Vagina (tissue), 2 donors: Measurements from ENCODE around the gene FLOT1. TPM values are rescaled to one million over a fixed set of nuclear protein-coding genes. Genes with fewer than 3 reads are reported as not detected.

Experiments
- DNase-seq, 2 donors: peaks; one replicate each; pipeline ENCODE4 v3.0.0-alpha.2; 2017; ENCODE audit errors: extremely low spot score in 2 of 2
- H3K27ac ChIP-seq: fragments of 200-600 bp; sonication (generic); one replicate; pipeline ENCODE4 v1.5.1; 2019
- H3K27me3 ChIP-seq: fragments of 200-600 bp; sonication (generic); one replicate; pipeline ENCODE4 v1.5.1; 2019
- H3K36me3 ChIP-seq, 2 donors: fragments of 200-600 bp; sonication (generic); one replicate each; pipeline ENCODE4 v1.5.1; 2017 to 2019
- H3K4me1 ChIP-seq: fragments of 200-600 bp; sonication (generic); one replicate; pipeline ENCODE4 v1.5.1; 2019
- H3K4me3 ChIP-seq, 2 donors: fragments of 200-600 bp; sonication (generic); 1 replicate in 1 of 2; 2 replicates in 1 of 2; pipeline ENCODE4 v1.5.1; 2016 to 2019
- H3K9me3 ChIP-seq: fragments of 200-600 bp; sonication (generic); one replicate; pipeline ENCODE4 v1.5.1; 2019
- CTCF ChIP-seq, 3 experiments: fragments of 450-650 bp in 2 of 3; fragments of 200-600 bp in 1 of 3; sonication (generic) in 1 of 3; IDR thresholded peaks; one replicate each; pipeline ENCODE4 v1.5.1; 2017 to 2019; ENCODE audit warnings: antibody characterized with exemption in 3 of 3, mild to moderate bottlenecking in 2 of 3, moderate library complexity in 2 of 3
- POLR2A ChIP-seq, 2 donors: fragments of 450-650 bp; IDR thresholded peaks; one replicate each; pipeline ENCODE4 v1.6.1; 2017; ENCODE audit warnings: antibody characterized with exemption in 2 of 2, mild to moderate bottlenecking in 2 of 2, moderate library complexity in 2 of 2
- POLR2AphosphoS5 ChIP-seq, 2 donors: sonication (generic); formaldehyde crosslinking; IDR thresholded peaks; one replicate each; pipeline ENCODE4 v1.9.0; 2017; ENCODE audit warnings: antibody characterized with exemption in 2 of 2, mild to moderate bottlenecking in 2 of 2, low read depth in 1 of 2; ENCODE audit not compliant: insufficient read depth in 1 of 2
- intact Hi-C: fragments of 100-400 bp; cut with DNase I; formaldehyde crosslinking; loops from one replicate; pipeline ENCODE4 v1.15.1; 2023
- total RNA-seq: library from RNA; depleted of rRNA; stranded (reverse); fragments of >200 nt; gene quantifications from one replicate; pipeline ENCODE4 v1.2.3, GENCODE V29; 2016

Gene FLOT1
- total RNA-seq, 1 donor from 2014 or later, result 165 TPM

GRCh38 chr6:30721198-30722024, 21.1 kb downstream of the FLOT1 start:
- no peaks in the 10 kb centered on the region for H3K9me3 ChIP-seq
- peak overlapping the region; percentile 94 for H3K27ac ChIP-seq
- DNase-seq, result no peak
- H3K36me3 ChIP-seq, result peaks cover 0 to 31% of the 10 kb centered on the region in 2 donors
- H3K4me1 ChIP-seq, result peaks cover 74% of the 10 kb centered on the region
- peak in 1 of 3 experiments; percentile 10 for TF ChIP-seq CTCF (IDR thresholded peaks at IDR 0.05)
- TF ChIP-seq POLR2A (IDR thresholded peaks at IDR 0.05), result peak in 1 of 2 donors; percentile 58
- peak; percentile 57 to 76 for TF ChIP-seq POLR2AphosphoS5 (IDR thresholded peaks at IDR 0.05; ENCODE audit: insufficient read depth in 1 of 2, low read depth in 1 of 2)
- intact Hi-C loops, result loop anchor here (1.0 to 5.0 kb wide), 3 partner anchors 35 to 234 kb away; partner anchors contain the start of genes HLA-E and PPP1R18
- H3K27me3 ChIP-seq, result no peaks in the 10 kb centered on the region
- peak overlapping the region; percentile 84 to 92 for H3K4me3 ChIP-seq

GRCh38 chr6:30720738-30721197, 21.7 kb downstream of the FLOT1 start:
- Histone ChIP-seq H3K4me3 (peak overlapping the region; percentile 84 to 92), H3K36me3 (peaks cover 0 to 25% of the 10 kb centered on the region in 2 donors), H3K27me3 (no peaks in the 10 kb centered on the region), H3K27ac (peak overlapping the region; percentile 94), H3K9me3 (no peaks in the 10 kb centered on the region), H3K4me1 (peaks cover 72% of the 10 kb centered on the region)
- DNase-seq, result no peak
- TF ChIP-seq POLR2AphosphoS5 (IDR thresholded peaks at IDR 0.05; ENCODE audit: insufficient read depth in 1 of 2, low read depth in 1 of 2), result no peak
- no peak for TF ChIP-seq POLR2A (IDR thresholded peaks at IDR 0.05)
- no peak for TF ChIP-seq CTCF (IDR thresholded peaks at IDR 0.05)
- intact Hi-C loops, result loop anchor here (2.0 to 5.0 kb wide), 2 partner anchors 34 to 233 kb away; partner anchors contain the start of genes HLA-E and PPP1R18

- Histone ChIP-seq H3K4me3 (peak within 1 kb of the TSS; percentile 84 to 92), H3K4me1 (peaks cover 65% of the 10 kb centered on the region), H3K27ac (peak within 1 kb of the TSS; percentile 94), H3K36me3 (peaks cover 0 to 22% of the 10 kb centered on the region in 2 donors), H3K27me3 (no peaks in the 10 kb centered on the region), H3K9me3 (no peaks in the 10 kb centered on the region)
- intact Hi-C loops, result loop anchor here (2.0 to 5.0 kb wide), 2 partner anchors 33 to 233 kb away; partner anchors contain the start of genes HLA-E and PPP1R18
- TF ChIP-seq CTCF (IDR thresholded peaks at IDR 0.05) (no peak), POLR2A (IDR thresholded peaks at IDR 0.05) (peak in 1 of 2 donors; percentile 91), POLR2AphosphoS5 (IDR thresholded peaks at IDR 0.05; ENCODE audit: insufficient read depth in 1 of 2, low read depth in 1 of 2) (peak; percentile 92 to 96)
- peak in 1 of 2 donors; percentile 99 for DNase-seq
These were observed 22.4 kb downstream of the FLOT1 start, which contains the start of gene TUBB for GRCh38 chr6:30719791-30720737. Gene TUBB, plus strand, starts transcription at chr6:30720352. Its CDS starts 155 bp downstream, at chr6:30720507.

- Histone ChIP-seq H3K27ac (peak overlapping the region; percentile 94), H3K27me3 (no peaks in the 10 kb centered on the region), H3K36me3 (peaks cover 0 to 17% of the 10 kb centered on the region in 2 donors), H3K4me1 (peaks cover 58% of the 10 kb centered on the region), H3K4me3 (peak overlapping the region; percentile 84 to 92), H3K9me3 (no peaks in the 10 kb centered on the region)
- no peak for DNase-seq
- intact Hi-C loops, result no loop called here
- TF ChIP-seq POLR2AphosphoS5 (IDR thresholded peaks at IDR 0.05; ENCODE audit: insufficient read depth in 1 of 2, low read depth in 1 of 2), result no peak
- no peak for TF ChIP-seq POLR2A (IDR thresholded peaks at IDR 0.05)
- no peak for TF ChIP-seq CTCF (IDR thresholded peaks at IDR 0.05)
These were observed 23.1 kb downstream of the FLOT1 start for GRCh38 chr6:30719356-30719755.
